ENCODE data around the gene THOC2.
"Not testable (repeated sequence)": the region's sequence is repeated elsewhere in the genome, so short reads cannot be mapped to it uniquely, and the experiment has no call there.

Gene THOC2

DNA sequence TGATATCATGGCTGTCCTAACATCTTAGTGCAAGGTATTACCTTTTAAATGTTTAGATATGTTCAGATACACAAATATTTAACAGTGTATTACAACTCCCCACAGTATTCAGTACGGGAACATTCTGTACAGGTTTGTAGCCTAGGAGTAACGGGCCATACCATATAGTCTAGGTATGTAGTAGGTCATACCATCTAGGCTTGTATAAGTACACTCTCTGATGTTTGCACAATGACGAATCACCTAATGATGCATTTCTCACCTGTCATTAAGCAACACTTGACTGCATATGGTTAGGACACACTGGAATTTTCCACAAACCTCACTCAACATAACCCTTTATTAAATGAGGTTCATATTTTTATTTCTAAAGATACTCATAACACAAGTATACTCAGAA, 67.7 kb downstream of the THOC2 start:
- no peak for FAIRE-seq

DNA sequence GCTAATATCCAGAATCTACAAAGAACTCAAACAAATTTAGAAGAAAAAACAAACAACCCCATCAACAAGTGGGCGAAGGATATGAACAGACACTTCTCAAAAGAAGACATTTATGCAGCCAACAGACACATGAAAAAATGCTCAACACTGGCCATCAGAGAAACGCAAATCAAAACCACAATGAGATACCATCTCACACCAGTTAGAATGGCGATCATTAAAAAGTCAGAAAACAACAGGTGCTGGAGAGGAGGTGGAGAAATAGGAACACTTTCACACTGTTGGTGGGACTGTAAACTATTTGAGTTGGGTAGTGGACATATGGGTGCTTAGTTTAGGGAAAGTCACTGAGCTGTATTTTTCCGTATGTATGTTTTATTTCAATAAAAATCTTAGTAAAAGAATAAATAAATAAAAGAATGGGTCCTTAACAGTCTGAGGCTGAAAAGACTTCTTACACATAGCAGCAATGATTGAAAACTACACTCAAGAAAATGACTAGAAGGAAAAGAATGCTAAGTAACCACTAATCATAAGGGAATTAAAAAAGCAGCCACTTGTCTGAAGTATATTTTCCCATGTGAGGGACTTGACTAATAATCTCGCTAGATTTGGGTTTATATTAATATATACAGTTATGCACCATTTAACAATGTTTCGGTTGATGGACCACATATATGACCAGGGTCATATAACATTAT, 68.2 kb downstream of the THOC2 start:
- FAIRE-seq, result not testable (repeated sequence)

DNA sequence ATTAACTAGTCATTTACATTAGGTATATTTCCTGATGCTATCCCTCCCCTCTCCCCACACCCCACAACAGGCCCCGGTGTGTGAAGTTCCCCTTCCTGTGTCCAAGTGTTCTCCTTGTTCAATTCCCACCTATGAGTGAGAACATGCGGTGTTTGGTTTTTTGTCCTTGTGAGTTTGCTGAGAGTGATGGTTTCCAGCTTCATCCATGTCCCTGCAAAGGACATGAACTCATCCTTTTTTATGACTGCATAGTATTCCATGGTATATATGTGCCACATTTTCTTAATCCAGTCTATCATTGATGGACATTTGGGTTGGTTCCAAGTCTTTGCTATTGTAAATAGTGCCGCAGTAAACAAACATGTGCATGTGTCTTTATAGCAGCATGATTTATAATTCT, 69.1 kb downstream of the THOC2 start:
- not testable (repeated sequence) for FAIRE-seq

DNA sequence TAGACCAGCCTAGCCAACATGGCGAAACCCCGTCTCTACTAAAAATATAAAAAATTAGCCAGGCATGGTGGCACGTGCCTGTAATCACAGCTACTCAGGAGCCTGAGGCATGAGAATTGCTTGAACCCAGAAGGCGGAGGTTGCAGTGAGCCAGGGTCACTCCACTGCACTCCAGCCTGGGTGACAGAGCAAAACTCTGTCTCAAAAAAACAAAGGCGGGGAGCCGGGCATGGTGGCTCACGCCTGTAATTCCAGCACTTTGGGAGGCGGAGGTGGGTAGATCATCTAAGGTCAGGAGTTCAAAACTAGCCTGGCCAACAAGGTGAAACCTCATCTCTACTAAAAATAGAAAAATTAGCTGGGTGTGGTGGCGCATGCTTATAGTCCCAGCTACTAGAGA, 76.3 kb downstream of the THOC2 start:
- not testable (repeated sequence) for FAIRE-seq

DNA sequence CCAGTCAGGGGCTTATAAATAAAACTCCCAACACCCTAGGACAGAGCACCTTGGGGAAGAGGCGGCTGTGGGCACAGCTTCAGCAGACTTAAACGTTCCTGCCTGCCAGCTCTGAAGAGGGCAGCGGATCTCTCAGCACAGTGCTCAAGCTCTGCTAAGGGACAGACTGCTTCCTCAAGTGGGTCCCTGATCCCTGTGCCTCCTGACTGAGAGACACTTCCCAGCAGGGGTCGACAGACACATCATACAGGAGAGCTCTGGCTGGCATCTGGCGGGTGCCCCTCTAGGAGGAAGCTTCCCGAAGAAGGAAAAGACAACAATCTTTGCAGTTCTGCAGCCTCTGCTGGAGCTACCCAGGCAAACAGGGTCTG, 84.1 kb downstream of the THOC2 start:
- not testable (repeated sequence) for FAIRE-seq

DNA sequence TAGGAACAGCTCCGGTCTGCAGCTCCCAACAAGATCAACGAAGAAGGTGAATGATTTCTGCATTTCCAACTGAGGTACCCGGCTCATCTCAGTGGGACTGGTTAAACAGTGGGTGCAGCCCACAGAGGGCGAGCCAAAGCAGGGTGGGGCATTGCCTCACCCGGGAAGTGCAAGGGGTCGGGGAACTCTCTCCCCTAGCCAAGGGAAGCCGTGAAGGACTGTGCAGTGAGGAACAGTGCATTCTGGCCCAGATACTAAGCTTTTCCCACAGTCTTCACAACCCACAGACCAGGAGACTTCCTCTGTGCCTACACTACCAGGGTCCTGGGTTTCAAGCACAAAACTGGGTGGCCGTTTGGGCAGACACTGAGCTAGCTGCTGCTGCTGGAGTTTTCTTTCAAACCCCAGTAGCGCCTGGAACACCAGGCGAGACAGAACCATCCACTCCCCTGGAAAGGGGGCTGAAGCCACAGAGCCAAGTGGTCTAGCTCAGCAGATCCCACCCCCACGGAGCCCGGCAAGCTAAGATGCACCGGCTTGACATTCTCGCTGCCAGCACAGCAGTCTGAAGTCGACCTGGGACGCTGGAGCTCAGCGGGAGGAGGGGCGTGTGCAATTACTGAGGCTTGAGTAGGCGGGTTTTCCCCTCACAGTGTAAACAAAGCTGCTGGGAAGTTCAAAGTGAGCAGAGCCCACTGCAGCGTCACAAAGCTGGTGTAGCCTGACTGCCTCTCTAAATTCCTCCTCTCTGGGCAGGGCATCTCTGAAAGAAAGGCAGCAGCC, 84.6 kb downstream of the THOC2 start:
- no peak for FAIRE-seq

DNA sequence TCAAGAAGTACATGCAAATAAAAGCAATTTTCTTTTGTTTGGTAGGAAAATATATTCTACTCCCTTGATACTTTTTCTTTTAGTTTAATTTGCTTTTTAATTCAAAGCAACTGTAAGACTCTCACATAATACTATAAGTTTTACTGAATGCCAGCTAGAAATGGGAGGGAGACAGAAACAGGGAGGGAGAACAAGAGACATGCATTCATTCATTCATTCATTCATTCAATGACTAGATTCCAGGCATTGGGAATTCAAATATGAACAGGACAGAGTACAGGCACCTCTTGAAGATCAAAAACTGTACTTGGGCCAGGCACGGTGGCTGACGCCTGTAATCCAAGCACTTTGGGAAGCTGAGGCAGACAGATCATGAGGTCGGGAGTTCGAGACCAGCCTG, 85.6 kb downstream of the THOC2 start:
- FAIRE-seq, result no peak

DNA sequence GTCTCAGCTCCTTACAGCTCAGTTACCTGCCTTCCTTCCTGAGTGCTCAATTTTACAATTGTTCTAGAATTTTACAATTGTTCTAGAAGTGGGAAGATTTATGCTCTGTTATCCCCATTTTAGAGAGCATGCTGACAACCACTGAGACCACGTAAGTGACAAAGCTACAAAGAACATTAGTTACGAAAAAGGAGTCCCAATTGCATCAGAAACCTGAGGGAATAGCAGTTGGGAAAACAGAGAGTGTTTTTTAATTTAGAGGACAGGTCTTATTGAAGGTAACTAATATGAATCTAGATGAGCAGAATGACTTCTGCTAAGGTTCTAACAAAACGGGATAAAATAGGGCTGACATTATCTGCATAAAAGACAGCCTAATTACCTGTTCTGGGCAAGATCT, 103.3 kb downstream of the THOC2 start:
- no peak for FAIRE-seq

DNA sequence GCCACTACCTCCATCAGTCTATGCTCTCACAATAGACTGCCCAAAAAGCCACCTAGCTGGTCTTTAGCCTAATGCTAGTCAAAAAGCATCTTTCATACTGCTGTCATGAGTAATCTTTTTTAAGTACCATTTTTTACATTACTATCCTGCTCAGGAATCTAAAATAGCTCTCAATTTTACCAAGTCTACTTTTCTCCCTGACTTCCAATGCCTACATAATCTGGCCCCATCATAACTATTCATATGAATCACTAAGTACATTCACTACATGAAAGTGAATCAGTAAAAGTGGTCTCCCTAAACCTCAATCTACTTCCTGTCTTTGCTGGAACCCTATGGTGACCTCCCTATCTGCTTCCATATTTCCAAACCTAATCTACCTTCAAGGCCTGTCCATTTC, 105.9 kb downstream of the THOC2 start:
- FAIRE-seq, result no peak

DNA sequence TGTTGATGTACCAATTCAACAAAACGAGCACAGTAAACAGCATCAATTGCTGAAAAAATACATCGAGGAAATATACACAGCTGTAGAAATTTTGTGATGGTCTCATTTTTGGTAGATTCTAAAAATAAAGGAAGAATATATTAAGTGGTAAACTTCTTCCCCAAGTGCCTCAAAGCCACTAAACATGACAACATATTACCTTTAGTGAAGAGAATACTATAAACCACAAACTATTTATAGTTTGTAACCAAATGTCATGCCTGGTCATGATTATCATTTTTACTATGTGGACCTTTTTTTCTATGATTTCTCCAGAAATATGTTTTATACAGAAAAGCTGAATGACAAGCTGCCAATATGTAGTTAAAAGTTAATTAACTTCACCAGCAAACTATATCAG, 106.9 kb downstream of the THOC2 start:
- no peak for FAIRE-seq

DNA sequence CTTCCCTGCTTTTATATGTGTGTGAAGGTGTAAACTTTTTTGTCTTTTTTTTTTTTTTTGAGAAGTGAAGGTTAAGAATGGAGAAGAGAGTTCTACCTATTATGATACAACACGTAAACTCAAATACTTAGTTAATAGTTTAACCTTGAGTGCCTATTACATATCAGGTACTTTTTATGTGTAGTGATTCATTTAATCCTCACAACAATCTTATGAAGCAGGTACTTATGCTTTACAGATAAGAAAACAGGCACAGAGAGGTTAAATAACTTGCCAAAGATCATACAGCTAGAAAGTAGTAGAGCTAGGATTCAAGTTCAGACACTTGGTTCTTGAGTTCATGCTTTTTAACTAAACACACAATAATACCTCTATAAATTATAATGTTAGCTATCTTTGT, 107.4 kb downstream of the THOC2 start:
- no peak for FAIRE-seq

DNA sequence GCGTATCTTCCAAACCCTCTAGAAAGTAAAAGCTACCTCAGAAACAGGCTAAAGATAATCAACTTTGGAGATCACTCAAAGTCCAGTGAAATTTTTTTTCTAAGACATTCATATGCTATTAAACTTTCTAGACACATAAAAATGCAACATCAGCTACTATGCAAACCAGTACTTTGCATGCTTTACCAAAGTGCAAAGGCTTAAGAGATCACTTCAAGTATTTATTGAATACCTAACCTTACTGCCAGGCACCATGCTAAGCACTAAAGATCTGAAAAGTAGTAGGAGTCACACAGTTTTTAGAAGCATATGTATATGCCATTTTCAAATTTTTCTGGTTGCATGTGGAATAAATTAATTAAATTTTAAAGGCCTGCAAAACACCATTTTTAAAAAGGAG, 115.8 kb downstream of the THOC2 start:
- no peak for FAIRE-seq

DNA sequence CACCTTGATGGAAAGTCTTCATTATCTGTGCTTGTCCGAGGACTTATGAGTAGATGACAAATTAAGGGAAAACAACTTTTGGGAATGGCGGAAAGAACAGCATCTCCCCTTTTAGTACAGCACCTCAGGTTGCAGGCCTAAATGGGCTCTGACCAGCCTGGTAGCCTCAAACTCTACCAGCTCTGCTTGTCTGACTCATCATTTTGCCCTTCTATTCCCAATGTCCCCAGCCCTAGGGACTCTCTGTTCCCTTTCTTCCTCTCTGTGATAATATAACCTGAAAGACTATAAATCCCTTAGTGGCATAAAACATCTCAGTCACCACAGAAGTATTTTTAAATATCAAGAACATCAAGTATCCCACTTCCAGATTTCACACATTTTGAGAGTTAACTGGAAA, 121.9 kb downstream of the THOC2 start:
- no peak for FAIRE-seq

DNA sequence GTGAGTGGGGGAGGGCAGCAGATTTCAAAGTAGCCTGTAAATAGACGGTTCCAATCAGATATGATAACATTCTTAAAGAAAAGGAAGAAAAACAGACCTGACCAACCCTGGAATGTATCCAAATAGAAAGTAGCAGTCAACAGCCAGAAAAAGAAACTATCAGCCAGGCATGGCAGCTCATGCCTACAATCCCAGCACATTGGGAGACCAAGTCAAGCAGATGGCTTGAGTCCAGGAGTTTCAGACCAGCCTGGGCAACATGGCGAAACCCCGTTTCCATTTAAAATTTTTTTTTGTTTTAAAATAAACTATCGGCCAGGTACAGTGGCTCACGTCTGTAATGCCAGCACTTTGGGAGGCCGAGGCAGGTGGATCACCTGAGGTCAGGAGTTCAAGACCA, 125.0 kb downstream of the THOC2 start:
- no peak for FAIRE-seq

DNA sequence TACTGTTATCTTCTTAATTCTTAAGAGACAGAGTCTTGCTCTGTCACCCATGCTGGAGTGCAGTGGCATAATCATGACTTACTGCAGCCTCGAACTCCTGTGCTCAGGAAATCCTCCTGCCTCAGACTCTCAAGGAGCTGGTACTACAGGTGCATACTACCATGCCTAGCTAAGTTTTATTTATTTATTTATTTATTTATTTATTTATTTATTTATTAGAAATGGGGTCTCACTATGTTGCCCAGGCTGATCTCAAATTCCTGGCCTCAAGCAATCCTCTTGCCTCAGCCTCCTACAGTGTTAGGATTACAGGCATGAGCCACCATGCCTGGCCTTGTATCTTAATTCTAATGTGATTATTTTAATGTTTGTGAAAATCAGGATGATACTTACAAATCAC, 125.6 kb downstream of the THOC2 start:
- FAIRE-seq, result no peak

DNA sequence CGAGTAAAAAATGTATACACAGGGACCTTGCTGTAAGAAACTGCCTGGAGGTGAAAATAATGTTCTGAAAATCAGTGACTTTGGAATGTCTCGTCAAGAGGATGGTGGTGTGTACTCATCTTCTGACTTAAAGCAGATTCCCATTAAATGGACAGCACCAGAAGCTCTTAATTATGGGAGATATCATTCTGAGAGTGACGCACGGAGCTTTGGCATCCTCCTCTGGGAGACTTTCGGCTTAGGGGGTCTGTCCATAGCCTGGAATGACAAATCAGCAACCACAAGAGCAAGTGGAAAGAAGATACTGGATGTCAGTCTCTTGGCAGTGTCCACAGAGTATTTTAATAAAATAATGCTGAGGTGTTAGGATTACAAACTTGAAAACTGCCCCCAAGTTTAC, 129.4 kb downstream of the THOC2 start:
- no peak for FAIRE-seq

DNA sequence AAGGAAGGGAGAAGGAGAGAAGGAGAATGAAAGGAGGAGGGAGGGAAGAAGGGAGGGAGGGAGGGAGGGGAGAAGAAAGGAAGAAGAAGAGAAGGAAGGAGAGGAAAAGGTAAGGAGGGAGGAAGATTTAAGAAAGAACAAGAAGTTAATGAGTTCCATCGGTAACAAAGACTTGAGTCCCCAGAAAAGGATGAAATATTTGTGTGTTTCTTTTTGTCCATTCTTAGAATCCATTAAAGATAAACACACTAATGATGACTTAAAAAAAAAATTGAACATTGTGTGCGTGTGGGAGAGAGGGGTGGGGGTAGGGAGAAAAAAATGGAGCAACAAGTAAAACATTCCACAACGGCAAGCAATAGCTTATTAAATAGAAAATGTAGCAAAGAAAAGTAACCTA, 131.4 kb downstream of the THOC2 start:
- FAIRE-seq, result no peak

DNA sequence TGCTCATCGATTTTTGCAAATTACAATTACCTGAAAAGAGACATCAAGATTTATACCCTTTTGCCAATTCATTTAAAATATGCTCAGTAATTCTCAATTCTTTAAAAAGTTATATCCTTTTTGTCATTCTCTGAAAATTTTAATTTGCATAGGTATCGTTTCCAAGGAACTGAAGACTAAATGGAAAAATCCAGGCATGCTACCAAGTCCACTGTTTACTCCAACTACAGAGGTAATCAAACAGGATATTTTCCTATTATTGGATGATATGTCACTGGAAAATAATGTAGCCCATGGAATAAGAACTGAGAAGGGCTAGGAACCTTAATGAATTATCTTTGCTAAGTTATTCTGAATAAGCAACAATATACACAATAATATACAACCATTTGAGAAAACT, 132.7 kb downstream of the THOC2 start:
- FAIRE-seq, result no peak

DNA sequence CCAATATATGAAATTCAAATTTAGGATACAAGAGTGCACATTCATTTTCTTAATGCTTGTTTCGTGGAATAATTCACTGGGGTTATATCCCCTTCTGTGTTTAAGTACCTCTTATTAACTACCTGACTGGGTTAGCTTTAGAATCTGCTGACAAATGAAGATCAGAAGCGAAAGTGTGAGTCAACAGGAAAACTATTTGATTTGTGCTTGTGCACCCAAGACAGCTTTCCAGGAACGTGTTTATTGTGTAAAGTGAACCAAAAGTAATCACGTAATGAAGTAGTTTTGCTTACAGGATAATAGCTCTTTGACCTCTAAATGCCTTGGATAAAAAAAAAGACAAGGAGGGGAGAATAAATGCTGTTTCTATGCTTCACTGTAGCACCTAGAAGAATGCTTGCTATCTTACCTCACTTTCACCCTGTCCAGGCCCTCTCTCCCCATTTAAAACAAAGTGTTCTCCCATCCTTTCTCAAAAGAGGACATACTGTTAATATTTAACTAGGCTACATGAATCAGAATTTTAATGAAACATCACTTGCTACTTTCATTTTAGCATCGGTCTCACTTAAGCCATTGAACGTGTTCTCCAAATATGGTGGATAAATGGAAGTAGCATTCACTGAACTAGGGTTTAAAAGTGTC, 141.9 kb downstream of the THOC2 start:
- FAIRE-seq, result no peak

DNA sequence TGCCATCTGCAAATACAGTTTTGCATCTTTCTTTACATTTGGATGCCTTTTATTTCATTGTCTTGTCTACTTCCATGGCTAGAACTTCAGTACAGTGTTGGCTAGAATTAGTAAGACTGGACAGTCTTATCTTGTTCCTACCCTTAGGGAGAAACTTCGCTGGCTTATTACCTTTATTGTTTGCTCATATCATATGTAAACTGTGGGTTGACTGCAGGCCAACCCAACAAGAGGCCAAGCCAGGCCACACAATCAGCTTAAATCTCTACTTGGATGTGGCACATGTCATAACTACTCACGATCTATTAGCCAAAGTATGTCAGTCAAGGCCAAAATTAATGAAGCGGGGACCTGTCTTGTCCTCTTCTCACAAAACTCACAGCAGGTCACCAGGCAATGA, 144.1 kb downstream of the THOC2 start:
- FAIRE-seq, result no peak

DNA sequence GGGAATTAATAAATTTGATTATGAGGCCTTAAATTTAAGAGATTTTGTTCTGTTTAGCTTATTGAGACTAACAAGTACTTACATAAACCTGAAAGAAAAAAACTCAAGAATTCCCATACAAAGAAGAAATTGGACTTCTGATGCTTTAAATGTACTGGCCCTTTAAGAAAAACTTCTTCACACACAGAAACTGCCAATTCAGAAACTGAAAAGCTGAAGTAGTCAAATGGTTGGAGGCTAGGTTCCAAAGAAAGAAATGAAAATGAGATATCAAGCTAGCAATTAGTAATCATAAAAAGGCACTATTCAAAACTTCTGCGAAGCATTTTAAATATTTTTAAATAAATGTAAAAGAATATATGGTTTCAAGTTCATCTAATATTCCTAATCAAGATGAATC, 151.3 kb downstream of the THOC2 start:
- FAIRE-seq, result no peak

DNA sequence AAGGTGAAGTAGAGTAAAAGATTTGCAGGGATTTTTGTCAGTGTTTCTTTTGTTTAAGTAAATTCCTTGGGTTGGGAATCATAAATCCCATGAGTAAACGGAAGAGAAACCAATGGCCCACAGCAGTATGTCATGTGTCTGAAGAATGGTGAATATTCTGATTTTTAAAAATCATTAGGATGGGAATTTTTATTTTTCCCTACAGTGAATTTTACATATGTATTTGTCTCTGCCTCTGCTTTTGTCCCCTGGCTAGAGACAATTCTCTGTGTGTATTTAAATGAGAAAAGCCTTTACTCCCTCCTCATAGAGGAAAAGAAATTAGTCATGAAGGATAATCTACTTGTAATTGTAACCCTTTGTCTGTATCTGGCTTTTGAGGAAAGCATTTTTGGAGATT, 152.1 kb downstream of the THOC2 start:
- no peak for FAIRE-seq

DNA sequence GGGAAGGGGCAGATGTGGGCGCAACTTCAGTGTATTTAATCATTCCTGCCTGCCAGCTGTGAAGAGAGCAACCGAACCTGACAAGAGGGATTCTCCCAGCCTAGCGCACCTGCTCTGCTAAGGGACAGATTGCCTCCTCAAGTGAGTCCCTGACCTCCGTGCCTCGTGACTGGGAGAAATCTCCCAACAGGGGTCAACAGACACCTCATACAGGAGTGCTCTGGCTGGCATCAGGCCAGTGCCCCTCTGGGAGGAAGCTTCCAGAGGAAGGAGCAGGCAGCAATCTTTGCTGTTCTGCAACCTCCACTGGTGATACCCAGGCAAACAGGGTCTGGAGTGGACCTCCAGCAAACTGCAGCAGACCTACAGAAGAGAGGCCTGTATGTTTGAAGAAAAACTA, 158.8 kb downstream of the THOC2 start:
- FAIRE-seq, result not testable (repeated sequence)

DNA sequence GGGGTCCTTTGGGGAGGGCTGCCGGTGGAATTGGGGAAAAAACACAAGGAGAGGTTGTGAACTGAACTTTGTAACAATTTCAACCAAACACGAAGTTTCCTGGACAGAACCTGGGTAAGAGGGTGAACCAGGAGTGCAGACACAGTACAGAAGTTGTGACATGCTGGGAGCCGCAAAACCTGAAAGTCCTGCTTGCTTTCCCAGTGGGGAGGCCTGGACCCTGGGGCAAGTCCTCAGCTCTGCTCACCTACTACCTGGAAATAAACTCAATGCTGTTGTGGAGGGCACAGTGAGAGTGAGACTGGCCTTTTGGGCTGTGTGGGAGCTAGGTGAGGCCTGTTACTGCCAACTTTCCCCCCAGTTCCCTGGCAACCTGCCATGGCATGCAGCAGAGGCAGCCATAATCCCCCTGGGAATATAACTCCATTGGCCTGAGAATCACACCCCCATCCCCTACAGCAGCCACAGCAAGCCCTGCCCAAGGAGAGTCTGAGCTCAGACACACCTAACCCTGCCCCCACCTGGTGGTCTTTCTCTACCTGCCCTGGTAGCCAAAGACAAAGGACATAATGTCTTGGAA, 162.8 kb downstream of the THOC2 start:
- no peak for FAIRE-seq
